G401 (cell line): Measurements from ENCODE around the gene ROBO2. TPM values are rescaled to one million over a fixed set of nuclear protein-coding genes. Genes with fewer than 3 reads are reported as not detected.
"Not testable (repeated sequence)": the region's sequence is repeated elsewhere in the genome, so short reads cannot be mapped to it uniquely, and the experiment has no call there.

Experiments
- DNase-seq: peaks from one replicate; pipeline ENCODE4 v3.0.0-alpha.2; 2015; ENCODE audit warnings: low spot score
- in situ Hi-C: cut with HindIII; loops from 2 replicates; pipeline ENCODE4 v1.10.0; 2016; ENCODE audit warnings: low sequenced_read_pairs, mixed read lengths
- total RNA-seq: library from RNA; depleted of rRNA; stranded (reverse); fragments of >200 nt; shearing (Covaris generic); gene quantifications from 2 replicates; pipeline ENCODE4 v1.2.3, GENCODE V29; 2014

The ROBO2 gene
- total RNA-seq, 1 experiment from 2014 or later: not detected

GRCh38 chr3:77365152-77365551 lies 325.3 kb downstream of the ROBO2 start:
- in situ Hi-C loops: no loop called here
- no peak for DNase-seq

- peak; percentile 23 for DNase-seq
- in situ Hi-C loops: no loop called here
Observed at GRCh38 chr3:77370413-77370812, 330.5 kb downstream of the ROBO2 start.

GRCh38 chr3:77372018-77372417 lies 332.1 kb downstream of the ROBO2 start:
- in situ Hi-C loops: no loop called here
- DNase-seq: no peak

GRCh38 chr3:77372634-77373346 lies 332.9 kb downstream of the ROBO2 start:
- DNase-seq: no peak
- in situ Hi-C loops: no loop called here

GRCh38 chr3:77373619-77374018 lies 333.7 kb downstream of the ROBO2 start:
- DNase-seq: no peak
- in situ Hi-C loops: no loop called here

DNA sequence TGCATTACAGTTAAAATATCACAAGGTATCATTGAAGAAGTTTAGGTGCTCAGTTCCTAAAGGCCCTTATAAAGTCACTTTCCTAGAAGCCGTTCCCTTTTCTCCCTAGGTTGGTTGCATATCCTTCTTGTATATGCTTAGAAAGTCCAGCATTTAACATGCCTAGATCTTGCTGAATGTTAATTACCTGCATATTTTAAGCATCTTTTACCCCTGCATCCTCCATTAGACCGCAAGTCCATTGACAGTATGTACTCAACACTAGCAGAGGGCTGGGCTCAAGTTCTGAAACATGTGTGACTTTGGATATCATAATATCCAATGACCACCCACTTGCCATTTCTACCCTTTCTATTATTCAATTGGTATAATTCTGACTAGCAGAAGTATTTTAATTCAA lies 336.6 kb downstream of the ROBO2 start:
- in situ Hi-C loops: no loop called here
- DNase-seq: no peak

GRCh38 chr3:77377717-77378116 lies 337.8 kb downstream of the ROBO2 start:
- no peak for DNase-seq
- in situ Hi-C loops: no loop called here

- no peak for DNase-seq
- in situ Hi-C loops: no loop called here
Observed at GRCh38 chr3:77380136-77380535, 340.2 kb downstream of the ROBO2 start.

GRCh38 chr3:77381431-77381830 lies 341.5 kb downstream of the ROBO2 start:
- no peak for DNase-seq
- in situ Hi-C loops: no loop called here

- no peak for DNase-seq
- in situ Hi-C loops: no loop called here
Observed at GRCh38 chr3:77392181-77392580, 352.3 kb downstream of the ROBO2 start.

- in situ Hi-C loops: no loop called here
- DNase-seq: no peak
Observed at GRCh38 chr3:77394046-77394445, 354.1 kb downstream of the ROBO2 start.

- in situ Hi-C loops: no loop called here
- no peak for DNase-seq
Observed at GRCh38 chr3:77404871-77405270, 365.0 kb downstream of the ROBO2 start.

DNA sequence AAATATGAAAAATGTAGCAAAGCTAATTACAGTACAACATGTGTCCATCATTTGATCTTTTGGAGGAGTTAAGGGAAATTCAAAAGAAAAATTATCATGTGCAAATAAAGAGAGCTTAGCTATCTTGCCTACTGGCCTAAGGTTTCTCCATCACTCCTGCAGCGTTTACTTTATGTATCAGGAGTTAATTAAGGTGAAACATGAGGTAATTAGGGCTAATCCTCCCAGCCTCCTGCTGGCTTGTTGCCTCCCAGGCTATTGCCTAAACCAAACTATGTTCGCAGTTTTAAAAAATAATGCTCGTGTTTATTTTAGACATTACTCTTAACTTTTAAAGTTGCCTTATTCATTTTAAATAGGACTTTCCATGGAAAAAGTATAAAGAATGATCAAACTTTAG lies 367.5 kb downstream of the ROBO2 start:
- DNase-seq: no peak
- in situ Hi-C loops: no loop called here

GRCh38 chr3:77410334-77410733 lies 370.4 kb downstream of the ROBO2 start:
- DNase-seq, in situ Hi-C loops: not testable (repeated sequence)

- DNase-seq: no peak
- in situ Hi-C loops: no loop called here
Observed at GRCh38 chr3:77411334-77411733, 371.4 kb downstream of the ROBO2 start.

GRCh38 chr3:77412021-77412438 lies 372.1 kb downstream of the ROBO2 start:
- no peak for DNase-seq
- in situ Hi-C loops: no loop called here

- no peak for DNase-seq
- in situ Hi-C loops: no loop called here
Observed at GRCh38 chr3:77412584-77412983, 372.7 kb downstream of the ROBO2 start.

DNA sequence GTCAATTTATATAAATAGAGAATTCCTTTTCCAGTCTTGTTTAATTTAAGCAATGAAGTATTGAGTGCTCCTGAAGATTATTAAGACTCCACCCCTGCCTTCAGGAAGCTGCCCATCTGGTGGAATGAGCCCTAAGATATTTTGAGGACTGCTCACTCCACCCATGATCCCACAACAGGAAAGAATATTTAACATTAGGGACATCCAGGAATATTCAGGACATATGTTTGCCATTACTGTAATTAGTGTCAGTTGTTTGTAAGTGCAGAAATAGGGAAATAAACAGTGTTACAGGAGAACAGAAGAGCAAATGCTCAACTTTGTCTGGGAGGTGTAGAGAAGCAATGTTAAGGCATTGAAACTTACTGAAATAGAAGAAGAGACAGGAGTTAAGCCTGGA lies 375.0 kb downstream of the ROBO2 start:
- no peak for DNase-seq
- in situ Hi-C loops: no loop called here

DNA sequence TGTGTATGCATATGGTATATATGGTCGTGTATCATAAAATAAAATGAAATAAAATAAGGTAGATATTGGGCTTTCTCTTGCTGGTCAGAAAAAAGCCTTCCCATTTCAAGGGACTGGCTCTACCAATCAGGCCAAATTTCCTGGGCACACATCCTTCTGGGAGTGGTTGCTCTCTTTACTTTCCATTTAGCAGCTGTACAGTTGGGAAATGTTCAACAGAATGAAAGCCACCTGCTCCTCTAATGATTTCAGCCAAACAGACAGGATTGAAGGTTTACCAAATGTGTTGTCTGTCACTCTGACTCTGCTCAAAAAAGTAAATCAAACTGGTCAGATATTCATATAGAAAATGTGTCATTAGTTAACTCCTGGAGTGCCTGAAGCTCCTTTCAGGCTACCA lies 380.4 kb downstream of the ROBO2 start:
- peak; percentile 55 for DNase-seq
- in situ Hi-C loops: no loop called here

- in situ Hi-C loops: no loop called here
Observed at GRCh38 chr3:77421916-77422315, 382.0 kb downstream of the ROBO2 start.

GRCh38 chr3:77426531-77426930 lies 386.6 kb downstream of the ROBO2 start:
- no peak for DNase-seq
- in situ Hi-C loops: no loop called here

More at GRCh38 chr3:77421916-77422315, 382.0 kb downstream of the ROBO2 start:
- DNase-seq: no peak
